Measurements from ENCODE around the gene JAKMIP1.

GRCh38 chr4:6208416-6208815 is 8.1 kb upstream of the JAKMIP1 start:
- TF ChIP-seq POLR2A (IDR thresholded peaks at IDR 0.05) = no peak
- no peak for TF ChIP-seq CTCF (IDR thresholded peaks at IDR 0.05)
- TF ChIP-seq EP300 (IDR thresholded peaks at IDR 0.05) = no peak
- TF ChIP-seq POLR2AphosphoS5 (IDR thresholded peaks at IDR 0.05) = no peak
